Hematopoietic multipotent progenitor cell treated with erythropoietin and hydrocortisone succinate and interleukin-3 and kit ligand, for 17 days (in vitro differentiated cells): ENCODE measurements around the gene GATB.

ENCODE experiments used
- DNase-seq: peaks from one replicate; pipeline ENCODE4 v3.0.0-alpha.2; 2015; ENCODE audit warnings: low spot score

Gene GATB

GRCh38 chr4:151760712-151761661, at the start of gene GATB:
Gene GATB, minus strand, starts transcription at chr4:151761007. Its CDS starts 25 bp downstream, at chr4:151760982.
- DNase-seq: peak; percentile 91

- no peak for DNase-seq
Observed at GRCh38 chr4:151810476-151810875, 49.7 kb upstream of the GATB start.

- no peak for DNase-seq
Observed at GRCh38 chr4:151809716-151810115, 48.9 kb upstream of the GATB start.

GRCh38 chr4:151808542-151808941, 47.7 kb upstream of the GATB start:
- DNase-seq: no peak

GRCh38 chr4:151808120-151808529, 47.3 kb upstream of the GATB start:
- no peak for DNase-seq

GRCh38 chr4:151807220-151807619, 46.4 kb upstream of the GATB start:
- no peak for DNase-seq

GRCh38 chr4:151806511-151806927, 45.7 kb upstream of the GATB start:
- DNase-seq: no peak

GRCh38 chr4:151804821-151805220, 44.0 kb upstream of the GATB start:
- no peak for DNase-seq

- no peak for DNase-seq
Observed at GRCh38 chr4:151804086-151804630, 43.4 kb upstream of the GATB start.

GRCh38 chr4:151803246-151803645, 42.4 kb upstream of the GATB start:
- no peak for DNase-seq

GRCh38 chr4:151801547-151802516, 41.0 kb upstream of the GATB start:
- DNase-seq: peak; percentile 61

GRCh38 chr4:151799417-151800012, 38.7 kb upstream of the GATB start:
- no peak for DNase-seq

GRCh38 chr4:151798678-151799416, 38.0 kb upstream of the GATB start:
- no peak for DNase-seq

- no peak for DNase-seq
Observed at GRCh38 chr4:151797853-151798252, 37.0 kb upstream of the GATB start.

- no peak for DNase-seq
Observed at GRCh38 chr4:151797131-151797530, 36.3 kb upstream of the GATB start.

- DNase-seq: no peak
Observed at GRCh38 chr4:151796106-151796505, 35.3 kb upstream of the GATB start.

GRCh38 chr4:151792995-151793394, 32.2 kb upstream of the GATB start:
- no peak for DNase-seq

- no peak for DNase-seq
Observed at GRCh38 chr4:151792530-151792929, 31.7 kb upstream of the GATB start.

GRCh38 chr4:151788021-151788420, 27.2 kb upstream of the GATB start:
- no peak for DNase-seq

- no peak for DNase-seq
Observed at GRCh38 chr4:151786158-151786495, 25.3 kb upstream of the GATB start.

- no peak for DNase-seq
Observed at GRCh38 chr4:151785484-151786157, 24.8 kb upstream of the GATB start.
